Glutamatergic neuron (in vitro differentiated cells): ENCODE data around the gene TSHZ2. TPM values are rescaled to one million over a fixed set of nuclear protein-coding genes. Genes with fewer than 3 reads are reported as not detected.

Source experiments
- DNase-seq: peaks from one replicate; pipeline ENCODE4 v3.0.0; 2022
- H3K27ac Mint-ChIP-seq: one replicate; pipeline ENCODE4 v1.8.0; 2020; ENCODE audit warnings: mild to moderate bottlenecking, mixed read lengths, inconsistent platforms; ENCODE audit not compliant: unreplicated experiment
- H3K27me3 Mint-ChIP-seq: one replicate; pipeline ENCODE4 v1.8.0; 2020; ENCODE audit warnings: mild to moderate bottlenecking, moderate library complexity, mixed read lengths, inconsistent platforms; ENCODE audit not compliant: unreplicated experiment
- H3K36me3 Mint-ChIP-seq: one replicate; pipeline ENCODE4 v1.8.0; 2020; ENCODE audit warnings: mild to moderate bottlenecking, mixed read lengths, inconsistent platforms; ENCODE audit not compliant: unreplicated experiment
- H3K4me1 Mint-ChIP-seq: one replicate; pipeline ENCODE4 v1.8.0; 2020; ENCODE audit warnings: mild to moderate bottlenecking, low read depth, mixed read lengths, inconsistent platforms; ENCODE audit not compliant: unreplicated experiment
- H3K4me3 Mint-ChIP-seq: one replicate; pipeline ENCODE4 v1.8.0; 2020; ENCODE audit warnings: mild to moderate bottlenecking, mixed read lengths, inconsistent platforms; ENCODE audit not compliant: unreplicated experiment
- H3K9me3 Mint-ChIP-seq: one replicate; pipeline ENCODE4 v1.8.0; 2020; ENCODE audit warnings: mild to moderate bottlenecking, moderate library complexity, mixed read lengths, inconsistent platforms; ENCODE audit not compliant: unreplicated experiment
- total RNA-seq: library from RNA; stranded (reverse); fragmentation: NEBNext Ultra II Directional; extraction: Animal tissue kit (Norgen Biotek cat#: 25700); gene quantifications from one replicate; pipeline ENCODE4 v1.2.1, GENCODE V29; 2021; ENCODE audit not compliant: unreplicated experiment
- TF ChIP-seq, protein P1 (sequence below): fragments of 200-600 bp; sonication (generic); IDR thresholded peaks from one replicate; pipeline ENCODE4 v1.5.0; 2021; ENCODE audit not compliant: partially characterized antibody, unreplicated experiment

TSHZ2 gene
- total RNA-seq, 1 donor from 2014 or later = 10.0 TPM

DNA sequence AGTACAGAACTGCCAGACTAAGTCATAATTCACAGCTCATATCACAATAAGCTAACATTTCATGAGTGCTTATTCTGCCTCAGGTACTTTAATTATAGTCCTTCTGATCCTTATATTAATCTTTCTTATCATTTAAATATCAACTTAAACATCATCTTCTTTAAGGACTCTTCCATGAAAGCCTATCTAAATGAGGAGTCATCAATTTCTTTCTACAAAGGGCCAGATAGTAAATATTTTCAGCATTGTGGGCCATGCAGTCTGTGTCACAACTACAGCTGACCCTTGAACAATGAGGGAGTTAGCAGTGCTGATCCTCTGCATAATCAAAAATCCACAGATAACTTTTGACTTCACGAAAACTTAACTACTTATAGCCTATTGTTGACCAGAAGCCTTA, 306.4 kb downstream of the TSHZ2 start:
- Mint-ChIP-seq H3K27me3 (no peaks in the 10 kb centered on the region), H3K9me3 (no peaks in the 10 kb centered on the region), H3K36me3 (no peaks in the 10 kb centered on the region), H3K4me3 (no peak overlapping the region), H3K27ac (no peak overlapping the region), H3K4me1 (no peaks in the 10 kb centered on the region)
- DNase-seq = no peak
- TF ChIP-seq, protein P1, sequence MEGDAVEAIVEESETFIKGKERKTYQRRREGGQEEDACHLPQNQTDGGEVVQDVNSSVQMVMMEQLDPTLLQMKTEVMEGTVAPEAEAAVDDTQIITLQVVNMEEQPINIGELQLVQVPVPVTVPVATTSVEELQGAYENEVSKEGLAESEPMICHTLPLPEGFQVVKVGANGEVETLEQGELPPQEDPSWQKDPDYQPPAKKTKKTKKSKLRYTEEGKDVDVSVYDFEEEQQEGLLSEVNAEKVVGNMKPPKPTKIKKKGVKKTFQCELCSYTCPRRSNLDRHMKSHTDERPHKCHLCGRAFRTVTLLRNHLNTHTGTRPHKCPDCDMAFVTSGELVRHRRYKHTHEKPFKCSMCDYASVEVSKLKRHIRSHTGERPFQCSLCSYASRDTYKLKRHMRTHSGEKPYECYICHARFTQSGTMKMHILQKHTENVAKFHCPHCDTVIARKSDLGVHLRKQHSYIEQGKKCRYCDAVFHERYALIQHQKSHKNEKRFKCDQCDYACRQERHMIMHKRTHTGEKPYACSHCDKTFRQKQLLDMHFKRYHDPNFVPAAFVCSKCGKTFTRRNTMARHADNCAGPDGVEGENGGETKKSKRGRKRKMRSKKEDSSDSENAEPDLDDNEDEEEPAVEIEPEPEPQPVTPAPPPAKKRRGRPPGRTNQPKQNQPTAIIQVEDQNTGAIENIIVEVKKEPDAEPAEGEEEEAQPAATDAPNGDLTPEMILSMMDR = no peak

DNA sequence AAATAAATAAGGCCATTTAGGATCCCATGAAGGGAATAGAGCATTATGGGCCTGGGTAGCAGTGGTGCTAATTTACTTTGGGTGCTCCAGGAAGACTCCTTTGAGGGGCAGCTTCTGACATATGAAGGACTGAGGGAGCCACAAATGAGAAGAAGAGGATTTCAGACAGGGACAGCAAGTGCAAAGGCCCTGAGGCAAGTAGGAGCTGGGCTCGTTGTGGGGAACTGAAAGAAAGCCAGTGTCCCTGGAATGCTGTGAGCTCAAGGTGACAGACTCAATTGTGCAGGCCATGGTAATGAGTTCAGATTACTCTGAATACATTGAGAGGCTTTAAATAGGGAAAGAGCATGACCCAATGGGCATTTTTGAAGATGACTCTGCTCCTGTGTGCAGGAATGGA, 307.6 kb downstream of the TSHZ2 start:
- no peak overlapping the region for H3K27ac Mint-ChIP-seq
- peaks cover 6% of the 10 kb centered on the region for H3K4me1 Mint-ChIP-seq
- TF ChIP-seq, protein P1 = no peak
- H3K36me3 Mint-ChIP-seq = no peaks in the 10 kb centered on the region
- no peaks in the 10 kb centered on the region for H3K27me3 Mint-ChIP-seq
- H3K4me3 Mint-ChIP-seq = no peak overlapping the region
- no peak for DNase-seq
- H3K9me3 Mint-ChIP-seq = no peaks in the 10 kb centered on the region

DNA sequence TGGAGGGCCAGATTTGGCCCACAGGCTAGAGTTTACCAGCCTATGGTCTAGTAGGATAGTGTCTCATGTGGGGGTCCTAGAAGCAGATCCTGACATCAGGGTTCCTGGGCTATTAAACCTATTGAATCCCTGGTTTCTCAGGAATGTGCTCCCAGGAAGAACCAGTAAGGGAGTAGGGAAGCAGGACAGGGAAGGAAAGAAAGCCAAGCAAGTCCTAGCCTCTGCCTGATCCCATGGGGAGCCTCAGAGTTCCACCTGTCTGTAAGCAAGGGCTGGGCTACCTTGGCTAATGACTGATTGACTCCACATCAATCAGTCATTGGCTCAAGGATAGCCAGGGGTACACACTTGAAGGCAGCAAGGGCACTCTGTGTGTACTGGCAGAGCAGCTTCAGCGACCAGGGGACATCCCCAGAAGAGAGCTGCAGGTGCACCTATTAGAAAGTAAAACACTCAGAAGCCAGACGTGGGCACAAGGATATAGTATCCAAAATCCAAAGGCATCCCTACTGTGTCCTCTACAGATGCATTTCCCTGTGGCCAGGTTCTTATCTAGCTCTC, 309.5 kb downstream of the TSHZ2 start:
- Mint-ChIP-seq H3K4me3 (no peak overlapping the region), H3K27me3 (no peaks in the 10 kb centered on the region), H3K27ac (no peak overlapping the region), H3K4me1 (peaks cover 7% of the 10 kb centered on the region), H3K9me3 (no peaks in the 10 kb centered on the region), H3K36me3 (no peaks in the 10 kb centered on the region)
- TF ChIP-seq, protein P1 = no peak
- DNase-seq = no peak

DNA sequence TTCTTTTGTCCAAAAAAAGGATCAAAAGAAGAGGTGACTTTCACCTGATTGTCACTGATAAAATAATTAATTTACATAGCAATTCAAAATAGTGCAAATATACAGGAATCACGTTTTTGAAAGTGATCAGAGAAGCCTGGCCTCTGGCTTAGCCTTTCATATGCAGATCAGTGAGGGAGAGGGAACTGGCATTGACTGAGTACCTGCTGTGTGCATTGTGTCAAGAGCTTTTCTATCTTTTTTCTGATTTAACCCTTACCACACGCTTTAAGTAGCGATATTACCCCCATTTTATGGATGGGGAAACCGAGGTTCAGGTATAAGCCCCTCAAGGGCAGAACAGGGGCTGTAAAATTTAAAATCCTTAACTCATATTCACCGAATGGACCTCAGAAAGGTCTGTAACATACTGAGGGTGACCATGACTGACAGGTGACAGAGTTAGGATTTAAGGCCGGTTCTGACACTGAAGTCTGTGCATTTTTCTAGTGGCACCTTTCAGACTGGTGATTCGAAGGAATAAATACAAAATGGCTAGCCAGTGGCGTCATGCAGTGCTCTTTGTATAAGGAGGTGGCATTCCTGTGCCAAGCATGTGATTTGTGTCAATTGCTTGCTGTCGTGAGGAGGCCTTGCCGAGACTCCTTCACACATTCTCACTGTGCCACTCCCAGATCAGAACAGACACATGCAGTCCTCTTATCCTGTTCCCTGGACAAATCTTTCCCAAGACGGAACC, 310.2 kb downstream of the TSHZ2 start:
- Mint-ChIP-seq H3K4me1 (peaks cover 7% of the 10 kb centered on the region), H3K36me3 (no peaks in the 10 kb centered on the region), H3K27me3 (no peaks in the 10 kb centered on the region), H3K9me3 (no peaks in the 10 kb centered on the region), H3K27ac (no peak overlapping the region), H3K4me3 (no peak overlapping the region)
- TF ChIP-seq, protein P1 = no peak
- no peak for DNase-seq

DNA sequence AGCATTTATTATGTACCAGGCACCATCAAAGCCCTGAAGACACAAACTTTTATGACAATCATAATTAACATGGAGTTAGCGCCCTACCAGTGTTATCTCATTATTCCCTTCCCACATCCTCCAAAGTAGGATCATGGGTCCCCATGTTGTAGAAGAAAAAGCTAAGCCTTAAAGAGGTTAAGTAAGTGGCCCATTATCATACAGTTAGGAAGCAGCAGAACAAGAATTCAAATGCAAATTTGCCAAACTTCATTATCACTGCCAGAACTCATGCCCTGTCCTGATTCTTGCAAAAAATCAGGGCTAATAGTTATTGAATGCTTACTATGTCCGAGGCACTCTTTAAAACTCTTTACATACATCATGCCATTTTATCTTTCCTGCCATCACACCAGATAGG, 310.9 kb downstream of the TSHZ2 start:
- Mint-ChIP-seq H3K9me3 (no peaks in the 10 kb centered on the region), H3K4me3 (no peak overlapping the region), H3K27ac (no peak overlapping the region), H3K27me3 (no peaks in the 10 kb centered on the region), H3K4me1 (peaks cover 7% of the 10 kb centered on the region), H3K36me3 (no peaks in the 10 kb centered on the region)
- DNase-seq = no peak
- TF ChIP-seq, protein P1 = no peak
